Tibial nerve (tissue), 4 donors: ENCODE data around the gene PLXDC2.

Source experiments
- EP300 ChIP-seq, 2 donors: sonication (generic); formaldehyde crosslinking; IDR thresholded peaks; one replicate each; pipeline ENCODE4 v1.6.1; 2017; ENCODE audit warnings: antibody characterized with exemption in 2 of 2, mild to moderate bottlenecking in 1 of 2
- POLR2A ChIP-seq, 2 donors: fragments of 450-650 bp; IDR thresholded peaks; one replicate each; pipeline ENCODE4 v1.6.1; 2017; ENCODE audit warnings: antibody characterized with exemption in 2 of 2, mild to moderate bottlenecking in 2 of 2, moderate library complexity in 2 of 2
- TF ChIP-seq, protein P1 (sequence below), 5 experiments: fragments of 200-600 bp in 3 of 5; fragments of 450-650 bp in 2 of 5; sonication (generic) in 3 of 5; IDR thresholded peaks; one replicate each; pipeline ENCODE4 v1.5.1; 2016 to 2019; ENCODE audit warnings: antibody characterized with exemption in 5 of 5, mild to moderate bottlenecking in 3 of 5, moderate library complexity in 2 of 5

- TF ChIP-seq, protein P1, sequence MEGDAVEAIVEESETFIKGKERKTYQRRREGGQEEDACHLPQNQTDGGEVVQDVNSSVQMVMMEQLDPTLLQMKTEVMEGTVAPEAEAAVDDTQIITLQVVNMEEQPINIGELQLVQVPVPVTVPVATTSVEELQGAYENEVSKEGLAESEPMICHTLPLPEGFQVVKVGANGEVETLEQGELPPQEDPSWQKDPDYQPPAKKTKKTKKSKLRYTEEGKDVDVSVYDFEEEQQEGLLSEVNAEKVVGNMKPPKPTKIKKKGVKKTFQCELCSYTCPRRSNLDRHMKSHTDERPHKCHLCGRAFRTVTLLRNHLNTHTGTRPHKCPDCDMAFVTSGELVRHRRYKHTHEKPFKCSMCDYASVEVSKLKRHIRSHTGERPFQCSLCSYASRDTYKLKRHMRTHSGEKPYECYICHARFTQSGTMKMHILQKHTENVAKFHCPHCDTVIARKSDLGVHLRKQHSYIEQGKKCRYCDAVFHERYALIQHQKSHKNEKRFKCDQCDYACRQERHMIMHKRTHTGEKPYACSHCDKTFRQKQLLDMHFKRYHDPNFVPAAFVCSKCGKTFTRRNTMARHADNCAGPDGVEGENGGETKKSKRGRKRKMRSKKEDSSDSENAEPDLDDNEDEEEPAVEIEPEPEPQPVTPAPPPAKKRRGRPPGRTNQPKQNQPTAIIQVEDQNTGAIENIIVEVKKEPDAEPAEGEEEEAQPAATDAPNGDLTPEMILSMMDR (IDR thresholded peaks at IDR 0.05): no peak
- TF ChIP-seq POLR2A (IDR thresholded peaks at IDR 0.05): no peak
- peak in 1 of 2 donors; percentile 42 for TF ChIP-seq EP300 (IDR thresholded peaks at IDR 0.05)
Observed at GRCh38 chr10:19947215-19947614, 131.0 kb downstream of the PLXDC2 start.
